ENCODE data around the gene ARID1A. TPM values are rescaled to one million over a fixed set of nuclear protein-coding genes. Genes with fewer than 3 reads are reported as not detected.
A peak's percentile ranks its signal among the peaks of the same experiment; 100 is the strongest.

ARID1A gene
- total and polyA plus RNA-seq, 9 of the 15 experiments (the other 6 are each of a cell fraction or from before 2014, with no cell fraction given) = 8.3 to 88.3 (median 22.5) TPM

- TF ChIP-seq REST (IDR thresholded peaks at IDR 0.05; ENCODE audit: borderline replicate concordance) = peak; percentile 41; the same call in 1 of the 2 replicates
- TF ChIP-seq REST (CRISPR knock-in tag; IDR thresholded peaks at IDR 0.05; ENCODE audit: low read depth) = no peak
- no peak for TF ChIP-seq STAT6 (CRISPR knock-in tag; IDR thresholded peaks at IDR 0.05)
- TF ChIP-seq GTF2A2 (tag; IDR thresholded peaks at IDR 0.05) = no peak
- no peak for TF ChIP-seq ZNF449 (CRISPR knock-in tag; IDR thresholded peaks at IDR 0.05)
- no peak for TF ChIP-seq TSHZ1 (CRISPR knock-in tag; IDR thresholded peaks at IDR 0.05)
Measured at GRCh38 chr1:26744075-26744959, 48.5 kb downstream of the ARID1A start (continued).

Data from K562 (cell line).